Gastrocnemius medialis (tissue), 4 donors: ENCODE measurements around the gene PRDX3. TPM values are rescaled to one million over a fixed set of nuclear protein-coding genes. Genes with fewer than 3 reads are reported as not detected.

Experiments used
- ATAC-seq, 2 donors: fragments of 150-250 bp; one replicate each; pipeline ENCODE4 v1.9.1; 2016
- DNase-seq, 2 donors: peaks; one replicate each; pipeline ENCODE4 v3.0.0-alpha.2; 2019
- H3K27ac ChIP-seq, 4 donors: fragments of 200-600 bp; sonication (generic); 1 replicate in 1 of 4; 2 replicates in 3 of 4; pipeline ENCODE4 v1.5.1; 2016 to 2018; ENCODE audit warnings: mild to moderate bottlenecking in 2 of 4, moderate library complexity in 1 of 4
- H3K27me3 ChIP-seq, 3 donors: fragments of 200-600 bp; sonication (generic) in 2 of 3; 1 replicate in 1 of 3; 2 replicates in 2 of 3; pipeline versions ENCODE4 v1.5.1 to v1.6.0; 2016 to 2019; ENCODE audit warnings: mild to moderate bottlenecking in 1 of 3, moderate library complexity in 1 of 3
- H3K36me3 ChIP-seq, 2 donors: fragments of 200-600 bp; sonication (generic) in 1 of 2; one replicate each; pipeline ENCODE4 v1.5.1; 2017 to 2018
- H3K4me1 ChIP-seq, 2 donors: fragments of 200-600 bp; sonication (generic) in 1 of 2; one replicate each; pipeline ENCODE4 v1.5.1; 2016 to 2017; ENCODE audit warnings: mild to moderate bottlenecking in 2 of 2
- H3K4me3 ChIP-seq, 4 donors: fragments of 200-600 bp; sonication (generic) in 3 of 4; 1 replicate in 1 of 4; 2 replicates in 3 of 4; pipeline ENCODE4 v1.5.1; 2016 to 2019; ENCODE audit warnings: mild to moderate bottlenecking in 2 of 4
- H3K9me3 ChIP-seq, 3 donors: fragments of 200-600 bp; sonication (generic) in 2 of 3; 1 replicate in 1 of 3; 2 replicates in 2 of 3; pipeline ENCODE4 v1.5.1; 2016 to 2019
- POLR2A ChIP-seq, 2 donors: fragments of 450-650 bp; IDR thresholded peaks; one replicate each; pipeline ENCODE4 v1.6.1; 2017; ENCODE audit warnings: antibody characterized with exemption in 2 of 2, mild to moderate bottlenecking in 2 of 2, moderate library complexity in 2 of 2
- in situ Hi-C, 4 donors: fragments of 200-750 bp; cut with MboI; loops; one replicate each; pipeline versions ENCODE4 v1.15.0 to v1.8.0; 2017; ENCODE audit warnings: low sequenced_read_pairs in 4 of 4
- intact Hi-C: fragments of 100-400 bp; cut with DNase I; formaldehyde crosslinking; loops from one replicate; pipeline ENCODE4 v1.15.1; 2023; ENCODE audit warnings: low total_unique reads
- total RNA-seq, 4 donors: library from RNA; depleted of rRNA; stranded (reverse); fragments of >200 nt; gene quantifications; one replicate each; pipeline versions ENCODE4 v1.1.0 to v1.2.3, GENCODE V29; 2016
- TF ChIP-seq, protein P1 (sequence below), 5 experiments: fragments of 450-650 bp in 3 of 5; fragments of 200-600 bp in 2 of 5; sonication (generic) in 2 of 5; IDR thresholded peaks in 4 of 5; conservative IDR thresholded peaks in 1 of 5; 1 replicate in 4 of 5; 2 replicates in 1 of 5; pipeline ENCODE4 v1.5.1; 2016 to 2019; ENCODE audit warnings: antibody characterized with exemption in 5 of 5, mild to moderate bottlenecking in 3 of 5, moderate library complexity in 3 of 5

Gene PRDX3
- total RNA-seq, 4 donors from 2014 or later = 227 to 342 (median 250) TPM

DNA sequence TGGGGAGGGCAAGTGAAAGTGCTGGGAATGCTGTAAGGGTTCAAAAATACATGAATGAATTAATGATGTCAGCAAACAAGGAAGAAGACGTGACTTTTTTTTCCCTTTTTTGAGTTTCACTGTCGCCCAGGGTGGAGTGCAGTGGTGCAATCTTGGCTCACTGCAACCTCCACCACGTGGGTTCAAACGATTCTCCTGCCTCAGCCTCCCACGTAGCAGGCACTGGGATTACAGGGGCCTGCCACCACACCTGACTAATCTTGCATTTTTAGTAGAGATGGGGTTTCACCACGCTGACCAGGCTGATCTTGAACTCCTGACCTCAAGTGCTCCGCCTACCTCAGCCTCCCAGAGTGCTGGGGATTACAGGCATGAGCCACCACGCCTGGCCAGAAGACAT lies 44.7 kb downstream of the PRDX3 start:
- ATAC-seq = no peak
- H3K4me1 ChIP-seq = peaks cover 0 to 6% of the 10 kb centered on the region in 2 donors
- no peak overlapping the region for H3K4me3 ChIP-seq
- no peaks in the 10 kb centered on the region for H3K27me3 ChIP-seq
- no peaks in the 10 kb centered on the region for H3K9me3 ChIP-seq
- H3K27ac ChIP-seq = peak overlapping the region in 1 of 4 donors; percentile 72
- H3K36me3 ChIP-seq = peaks cover 0 to 26% of the 10 kb centered on the region in 2 donors
- intact Hi-C loops (no loop called here), in situ Hi-C loops (no loop called here)
- peak in 1 of 2 donors; percentile 6 for DNase-seq
- TF ChIP-seq, protein P1, sequence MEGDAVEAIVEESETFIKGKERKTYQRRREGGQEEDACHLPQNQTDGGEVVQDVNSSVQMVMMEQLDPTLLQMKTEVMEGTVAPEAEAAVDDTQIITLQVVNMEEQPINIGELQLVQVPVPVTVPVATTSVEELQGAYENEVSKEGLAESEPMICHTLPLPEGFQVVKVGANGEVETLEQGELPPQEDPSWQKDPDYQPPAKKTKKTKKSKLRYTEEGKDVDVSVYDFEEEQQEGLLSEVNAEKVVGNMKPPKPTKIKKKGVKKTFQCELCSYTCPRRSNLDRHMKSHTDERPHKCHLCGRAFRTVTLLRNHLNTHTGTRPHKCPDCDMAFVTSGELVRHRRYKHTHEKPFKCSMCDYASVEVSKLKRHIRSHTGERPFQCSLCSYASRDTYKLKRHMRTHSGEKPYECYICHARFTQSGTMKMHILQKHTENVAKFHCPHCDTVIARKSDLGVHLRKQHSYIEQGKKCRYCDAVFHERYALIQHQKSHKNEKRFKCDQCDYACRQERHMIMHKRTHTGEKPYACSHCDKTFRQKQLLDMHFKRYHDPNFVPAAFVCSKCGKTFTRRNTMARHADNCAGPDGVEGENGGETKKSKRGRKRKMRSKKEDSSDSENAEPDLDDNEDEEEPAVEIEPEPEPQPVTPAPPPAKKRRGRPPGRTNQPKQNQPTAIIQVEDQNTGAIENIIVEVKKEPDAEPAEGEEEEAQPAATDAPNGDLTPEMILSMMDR (IDR thresholded peaks at IDR 0.05 in 4 of 5, conservative IDR thresholded peaks at IDR 0.05 in 1 of 5) = no peak
- no peak for TF ChIP-seq POLR2A (IDR thresholded peaks at IDR 0.05)

DNA sequence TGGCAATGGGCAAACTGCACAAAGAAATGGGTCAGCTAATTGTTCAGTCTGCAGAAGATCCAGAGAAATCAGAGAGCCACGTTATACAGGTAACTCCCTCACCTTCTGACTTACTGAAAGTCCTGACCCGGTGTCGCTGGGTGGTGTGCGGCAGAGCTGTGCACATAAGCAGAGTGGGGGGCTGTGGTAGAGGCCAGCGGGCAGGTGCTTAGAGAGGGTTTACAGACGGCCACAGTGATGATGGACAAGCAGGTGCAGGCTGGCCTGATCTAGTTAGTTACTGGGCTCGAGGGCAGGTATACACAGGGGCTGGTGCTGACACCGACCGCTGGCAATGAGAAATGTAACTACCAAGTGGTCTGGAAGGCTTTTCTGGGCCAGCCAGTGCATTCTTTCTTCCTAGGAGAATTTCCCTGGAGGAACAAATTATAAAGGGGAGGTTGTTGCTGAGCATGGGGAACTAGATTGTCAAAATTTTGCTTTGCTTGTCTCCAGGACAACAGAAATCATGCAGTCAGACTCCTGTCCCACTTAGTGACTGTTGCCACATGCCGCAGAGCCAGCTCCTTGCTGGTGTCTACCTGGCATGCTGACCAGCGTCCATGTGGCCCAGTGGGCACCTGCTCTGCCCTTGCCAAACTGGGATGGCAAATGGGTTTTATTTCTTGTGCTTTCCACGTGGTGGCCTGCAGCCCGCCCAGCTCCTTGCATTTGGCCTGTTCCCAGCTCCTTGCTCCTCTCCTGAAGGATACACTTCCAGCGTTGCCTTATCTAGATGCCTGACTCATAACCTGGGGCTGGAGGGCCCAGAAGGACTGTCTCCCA lies 45.9 kb downstream of the PRDX3 start:
- intact Hi-C loops (no loop called here), in situ Hi-C loops (no loop called here)
- peak; percentile 24 to 45 for ATAC-seq
- Histone ChIP-seq H3K27me3 (no peaks in the 10 kb centered on the region), H3K9me3 (no peaks in the 10 kb centered on the region), H3K4me3 (no peak overlapping the region), H3K36me3 (peaks cover 0 to 26% of the 10 kb centered on the region in 2 donors), H3K4me1 (peaks cover 0 to 6% of the 10 kb centered on the region in 2 donors), H3K27ac (peak overlapping the region in 3 of 4 donors; percentile 65 to 73 (median 72))
- peak in 1 of 2 donors; percentile 67 for DNase-seq
- TF ChIP-seq, protein P1 (IDR thresholded peaks at IDR 0.05 in 4 of 5, conservative IDR thresholded peaks at IDR 0.05 in 1 of 5) = no peak
- no peak for TF ChIP-seq POLR2A (IDR thresholded peaks at IDR 0.05)

DNA sequence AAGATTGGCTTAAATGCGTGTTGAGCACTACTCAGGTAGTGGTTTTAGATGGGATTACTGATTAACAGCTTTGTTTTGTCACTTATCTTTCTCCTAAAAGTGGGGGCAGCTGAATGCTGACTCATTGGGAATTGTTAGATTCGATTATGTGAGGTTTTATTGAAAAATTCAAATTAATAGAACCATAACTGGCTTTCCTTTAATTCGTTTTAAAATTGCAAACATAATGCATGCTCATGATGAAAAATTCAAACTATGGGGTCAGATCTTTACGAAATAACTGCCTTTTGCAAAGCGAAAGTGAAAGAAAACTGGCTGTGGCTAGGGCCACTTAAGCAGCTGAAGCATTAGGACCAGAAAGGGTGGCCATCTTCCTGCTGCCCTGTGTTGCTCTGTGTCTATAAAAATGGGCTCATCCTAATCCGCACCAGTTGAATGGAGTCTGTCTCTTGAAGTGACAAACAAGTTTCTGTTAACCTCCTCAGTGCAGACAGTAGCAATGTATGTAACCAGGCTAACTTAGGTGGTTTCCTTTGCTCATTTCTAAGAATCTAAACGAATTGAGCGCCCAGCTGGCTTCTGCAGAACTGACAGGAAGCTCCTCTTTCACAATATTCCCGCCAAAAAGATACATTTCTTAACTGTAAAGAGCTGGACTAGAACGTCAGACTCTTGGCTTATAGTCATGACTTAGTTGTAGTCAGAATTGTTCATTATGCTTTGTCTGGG lies 46.9 kb downstream of the PRDX3 start:
- Histone ChIP-seq H3K9me3 (no peaks in the 10 kb centered on the region), H3K36me3 (peaks cover 0 to 26% of the 10 kb centered on the region in 2 donors), H3K4me3 (peak overlapping the region; percentile 21 to 48 (median 36)), H3K4me1 (peaks cover 0 to 6% of the 10 kb centered on the region in 2 donors), H3K27me3 (no peaks in the 10 kb centered on the region), H3K27ac (peak overlapping the region; percentile 65 to 73 (median 69))
- in situ Hi-C loops (no loop called here), intact Hi-C loops (no loop called here)
- no peak for TF ChIP-seq POLR2A (IDR thresholded peaks at IDR 0.05)
- TF ChIP-seq, protein P1 (IDR thresholded peaks at IDR 0.05 in 4 of 5, conservative IDR thresholded peaks at IDR 0.05 in 1 of 5) = no peak
- ATAC-seq = peak in 1 of 2 donors; percentile 39
- DNase-seq = peak in 1 of 2 donors; percentile 17

DNA sequence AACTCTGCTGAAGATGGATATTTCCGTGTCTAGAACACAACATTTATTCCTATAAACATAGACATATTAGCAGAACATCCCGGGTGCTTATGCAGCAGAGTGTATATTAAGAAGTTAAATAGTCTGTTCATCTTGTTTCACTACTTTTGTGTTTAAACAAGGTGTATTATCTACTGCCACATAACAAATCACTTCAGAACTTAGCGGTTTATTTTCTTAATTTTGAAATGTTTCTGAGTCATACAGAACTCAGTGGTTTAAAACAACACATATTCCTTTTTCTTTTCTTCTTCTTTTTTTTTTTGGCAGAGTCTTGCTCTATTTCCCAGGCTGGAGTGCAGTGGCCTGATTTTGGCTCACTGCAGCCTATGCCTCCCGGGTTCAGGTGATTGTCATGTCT lies 48.9 kb downstream of the PRDX3 start:
- H3K9me3 ChIP-seq = no peaks in the 10 kb centered on the region
- H3K36me3 ChIP-seq = peaks cover 0 to 35% of the 10 kb centered on the region in 2 donors
- H3K4me1 ChIP-seq = peaks cover 0 to 6% of the 10 kb centered on the region in 2 donors
- no peaks in the 10 kb centered on the region for H3K27me3 ChIP-seq
- in situ Hi-C loops (no loop called here), intact Hi-C loops (no loop called here)
- H3K27ac ChIP-seq = peak overlapping the region in 1 of 4 donors; percentile 73
- no peak for ATAC-seq
- TF ChIP-seq, protein P1 (IDR thresholded peaks at IDR 0.05 in 4 of 5, conservative IDR thresholded peaks at IDR 0.05 in 1 of 5) = no peak
- TF ChIP-seq POLR2A (IDR thresholded peaks at IDR 0.05) = no peak
- H3K4me3 ChIP-seq = no peak overlapping the region
- DNase-seq = no peak
